Urinary bladder (tissue), 4 donors: ENCODE data around the gene ARHGAP15. TPM values are rescaled to one million over a fixed set of nuclear protein-coding genes. Genes with fewer than 3 reads are reported as not detected.

Experiments
- DNase-seq: peaks from one replicate; pipeline ENCODE4 v3.0.0-alpha.2; 2015; ENCODE audit errors: extremely low spot score
- H3K27ac ChIP-seq: one replicate; pipeline ENCODE4 v1.5.1; 2013; ENCODE audit warnings: low read depth, mild to moderate bottlenecking, moderate library complexity
- H3K36me3 ChIP-seq: one replicate; pipeline ENCODE4 v1.6.1; 2013; ENCODE audit warnings: mild to moderate bottlenecking, moderate library complexity; ENCODE audit not compliant: insufficient read depth
- H3K4me1 ChIP-seq: one replicate; pipeline ENCODE4 v1.6.1; 2013; ENCODE audit warnings: mild to moderate bottlenecking, moderate library complexity; ENCODE audit not compliant: insufficient read depth
- H3K4me3 ChIP-seq: one replicate; pipeline ENCODE4 v1.5.1; 2013; ENCODE audit warnings: low read depth, low read length
- WGBS: extraction: QIAGEN DNeasy Blood & Tissue Kit; methylation state at CpG from one replicate; pipeline ENCODE4 v1.1.7; 2013; 5-methylcytosine and 5-hydroxymethylcytosine counted together
- polyA plus RNA-seq: library from polyadenylated mRNA; stranded (reverse); fragments of 200-250 nt; gene quantifications from one replicate; pipeline ENCODE4 v1.2.3, GENCODE V29; 2013
- total RNA-seq: library from RNA; depleted of rRNA; stranded (reverse); fragments of >200 nt; gene quantifications from one replicate; pipeline ENCODE4 v1.2.3, GENCODE V29; 2014
- donor health status: healthy with polysubstance abuse.
- donor health status: healthy.

The ARHGAP15 gene
- total and polyA plus RNA-seq, 2 donors: 3.9 to 107 TPM

DNA sequence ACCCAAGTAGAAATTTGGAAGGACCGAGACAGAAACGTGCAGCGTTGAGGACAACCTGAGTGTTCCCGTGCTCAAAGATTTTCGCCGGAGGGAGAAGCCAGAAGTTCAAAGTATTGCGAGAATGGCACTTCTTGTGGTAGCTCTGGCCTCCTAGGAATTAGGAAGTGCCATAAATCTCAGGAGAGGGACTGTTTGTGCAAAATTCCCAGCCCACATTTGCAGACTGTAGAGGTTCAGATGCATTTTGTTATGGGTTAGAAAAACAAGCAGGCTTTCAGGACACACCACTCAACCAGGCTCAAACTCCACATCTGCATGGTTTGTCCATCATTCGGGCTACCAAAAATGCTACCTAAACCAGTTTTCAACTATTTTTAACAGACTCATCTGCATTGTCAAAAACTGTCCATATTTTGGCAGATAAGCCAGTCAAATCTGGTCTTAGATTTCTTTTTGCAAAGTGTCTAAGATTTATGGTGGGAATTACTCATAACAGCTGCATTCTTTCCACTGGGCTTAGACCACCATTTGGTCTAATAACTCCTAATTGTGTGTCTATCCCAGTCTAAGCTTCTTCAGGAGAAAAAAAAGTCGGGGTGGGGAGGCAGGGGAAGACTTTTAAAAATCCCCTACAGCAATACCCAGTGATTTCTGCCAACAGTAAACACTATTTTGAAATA lies 422.9 kb downstream of the ARHGAP15 start:
- Histone ChIP-seq H3K27ac (no peak overlapping the region), H3K4me3 (no peak overlapping the region), H3K36me3 (no peaks in the 10 kb centered on the region), H3K4me1 (no peaks in the 10 kb centered on the region)
- no peak for DNase-seq
- WGBS: 77% methylated on average over 9 of the region's 9 CpGs

GRCh38 chr2:143553261-143553660 lies 424.0 kb downstream of the ARHGAP15 start:
- 83% methylated on average over 3 of the region's 3 CpGs for WGBS
- H3K27ac ChIP-seq: no peak overlapping the region
- no peak for DNase-seq

DNA sequence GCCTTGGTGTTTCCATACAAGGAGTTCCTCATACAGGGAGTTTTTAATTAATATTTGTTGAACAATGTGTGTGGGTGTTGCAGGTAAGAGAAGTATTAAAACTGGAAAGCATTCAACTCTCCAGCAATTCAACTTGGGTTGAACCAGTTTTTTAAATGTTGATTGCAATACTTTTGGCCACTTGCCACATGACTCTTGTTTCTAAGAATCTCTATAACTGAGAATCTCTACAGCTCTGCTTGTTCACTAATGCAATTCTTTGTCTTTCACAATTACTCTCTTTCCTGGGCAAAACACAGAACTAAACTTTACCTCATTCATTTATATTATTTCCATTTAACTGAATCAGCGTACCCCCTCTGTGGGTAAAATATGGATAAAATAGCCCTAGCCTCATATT lies 429.4 kb downstream of the ARHGAP15 start:
- H3K4me1 ChIP-seq: no peaks in the 10 kb centered on the region
- no peaks in the 10 kb centered on the region for H3K36me3 ChIP-seq
- no peak overlapping the region for H3K4me3 ChIP-seq
- 87% methylated on average over 1 of the region's 1 CpG for WGBS
- no peak overlapping the region for H3K27ac ChIP-seq
- no peak for DNase-seq

More at GRCh38 chr2:143553261-143553660, 424.0 kb downstream of the ARHGAP15 start:
- Histone ChIP-seq H3K4me1 (no peaks in the 10 kb centered on the region), H3K4me3 (no peak overlapping the region), H3K36me3 (no peaks in the 10 kb centered on the region)

DNA sequence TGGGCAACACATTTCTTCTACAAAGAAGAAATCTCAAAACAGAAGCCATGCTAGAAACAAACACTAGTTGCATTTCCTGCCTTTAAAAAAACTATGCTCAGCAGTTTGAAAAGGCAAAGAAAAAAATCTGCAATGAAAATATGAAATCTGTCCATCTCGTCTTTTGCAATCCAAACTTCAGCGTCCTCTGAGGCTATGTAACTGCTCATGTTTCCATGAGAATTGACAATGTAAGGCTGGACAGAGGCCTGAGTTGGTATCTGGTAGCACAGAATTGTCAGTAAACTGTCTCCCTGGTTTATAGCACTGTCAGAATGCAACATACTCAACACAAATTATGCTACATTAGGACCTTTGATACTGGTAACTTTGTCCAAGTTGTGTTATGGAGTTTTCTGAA lies 429.9 kb downstream of the ARHGAP15 start:
- no peaks in the 10 kb centered on the region for H3K4me1 ChIP-seq
- DNase-seq: no peak
- H3K36me3 ChIP-seq: no peaks in the 10 kb centered on the region
- WGBS: 64% methylated on average over 2 of the region's 2 CpGs
- no peak overlapping the region for H3K27ac ChIP-seq
- H3K4me3 ChIP-seq: no peak overlapping the region

- no peak overlapping the region for H3K4me3 ChIP-seq
- no peak overlapping the region for H3K27ac ChIP-seq
- no peaks in the 10 kb centered on the region for H3K36me3 ChIP-seq
- no peaks in the 10 kb centered on the region for H3K4me1 ChIP-seq
- 98% methylated on average over 7 of the region's 7 CpGs for WGBS
- DNase-seq: no peak
These were observed 431.5 kb downstream of the ARHGAP15 start for GRCh38 chr2:143560724-143561123.

- Histone ChIP-seq H3K4me1 (no peaks in the 10 kb centered on the region), H3K36me3 (no peaks in the 10 kb centered on the region), H3K4me3 (no peak overlapping the region), H3K27ac (no peak overlapping the region)
- no peak for DNase-seq
- 99% methylated on average over 2 of the region's 2 CpGs for WGBS
These were observed 435.2 kb downstream of the ARHGAP15 start for GRCh38 chr2:143564419-143564818.

- WGBS: 94% methylated on average over 1 of the region's 1 CpG
- Histone ChIP-seq H3K4me1 (no peaks in the 10 kb centered on the region), H3K4me3 (no peak overlapping the region), H3K36me3 (no peaks in the 10 kb centered on the region), H3K27ac (no peak overlapping the region)
- no peak for DNase-seq
These were observed 442.5 kb downstream of the ARHGAP15 start for GRCh38 chr2:143571747-143572146.

GRCh38 chr2:143572421-143572820 lies 443.2 kb downstream of the ARHGAP15 start:
- H3K4me1 ChIP-seq: no peaks in the 10 kb centered on the region
- 91% methylated on average over 4 of the region's 4 CpGs for WGBS
- no peaks in the 10 kb centered on the region for H3K36me3 ChIP-seq
- no peak overlapping the region for H3K27ac ChIP-seq
- DNase-seq: no peak
- H3K4me3 ChIP-seq: no peak overlapping the region

- no peak overlapping the region for H3K27ac ChIP-seq
- no peaks in the 10 kb centered on the region for H3K36me3 ChIP-seq
- 70% methylated on average over 1 of the region's 1 CpG for WGBS
- H3K4me3 ChIP-seq: no peak overlapping the region
- no peak for DNase-seq
- H3K4me1 ChIP-seq: no peaks in the 10 kb centered on the region
These were observed 444.9 kb downstream of the ARHGAP15 start for GRCh38 chr2:143574069-143574468.

- 93% methylated on average over 3 of the region's 3 CpGs for WGBS
- DNase-seq: no peak
- no peak overlapping the region for H3K27ac ChIP-seq
- H3K4me1 ChIP-seq: no peaks in the 10 kb centered on the region
- no peaks in the 10 kb centered on the region for H3K36me3 ChIP-seq
- H3K4me3 ChIP-seq: no peak overlapping the region
These were observed 446.1 kb downstream of the ARHGAP15 start for GRCh38 chr2:143575340-143575739.

- no peak overlapping the region for H3K27ac ChIP-seq
- H3K4me1 ChIP-seq: no peaks in the 10 kb centered on the region
- no peak overlapping the region for H3K4me3 ChIP-seq
- H3K36me3 ChIP-seq: no peaks in the 10 kb centered on the region
- DNase-seq: no peak
- WGBS: 84% methylated on average over 2 of the region's 2 CpGs
These were observed 448.3 kb downstream of the ARHGAP15 start for GRCh38 chr2:143577489-143577888.

GRCh38 chr2:143579456-143579855 lies 450.2 kb downstream of the ARHGAP15 start:
- Histone ChIP-seq H3K4me3 (no peak overlapping the region), H3K36me3 (no peaks in the 10 kb centered on the region), H3K27ac (no peak overlapping the region), H3K4me1 (no peaks in the 10 kb centered on the region)
- no peak for DNase-seq
- 90% methylated on average over 4 of the region's 4 CpGs for WGBS

DNA sequence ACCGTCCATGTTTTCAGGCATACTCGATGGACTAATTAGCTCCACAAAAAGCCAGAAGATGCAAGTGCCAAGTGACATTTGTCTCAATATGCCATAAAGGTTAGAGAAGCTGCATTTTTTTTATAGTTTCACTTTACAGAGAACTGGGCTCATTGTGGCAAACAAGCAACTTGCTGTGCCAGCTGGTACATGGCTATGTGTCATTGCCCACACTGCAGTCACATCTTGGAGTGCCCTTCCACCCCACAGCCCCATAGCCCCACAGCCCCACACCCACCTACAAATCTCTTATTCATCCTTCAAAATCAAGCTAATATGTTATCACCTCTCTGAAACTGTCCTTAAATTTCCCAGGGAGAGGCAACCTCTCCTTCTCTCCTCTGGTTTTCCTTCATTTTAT lies 451.9 kb downstream of the ARHGAP15 start:
- H3K27ac ChIP-seq: no peak overlapping the region
- no peaks in the 10 kb centered on the region for H3K4me1 ChIP-seq
- 88% methylated on average over 2 of the region's 2 CpGs for WGBS
- no peak overlapping the region for H3K4me3 ChIP-seq
- DNase-seq: no peak
- no peaks in the 10 kb centered on the region for H3K36me3 ChIP-seq

- Histone ChIP-seq H3K27ac (no peak overlapping the region), H3K4me1 (no peaks in the 10 kb centered on the region), H3K4me3 (no peak overlapping the region), H3K36me3 (no peaks in the 10 kb centered on the region)
- WGBS: 71% methylated on average over 5 of the region's 5 CpGs
- DNase-seq: no peak
These were observed 453.0 kb downstream of the ARHGAP15 start for GRCh38 chr2:143582046-143582747.
